Measurements from ENCODE around the gene CLIP1. TPM values are rescaled to one million over a fixed set of nuclear protein-coding genes. Genes with fewer than 3 reads are reported as not detected.
"Not testable (repeated sequence)": the region's sequence is repeated elsewhere in the genome, so short reads cannot be mapped to it uniquely, and the experiment has no call there.

CLIP1 gene
- total RNA-seq, 2 experiments from 2014 or later, result 50.7 to 51.3 TPM

GRCh38 chr12:122363782-122364181, 58.7 kb downstream of the CLIP1 start:
- Mint-ChIP-seq H3K9me3 (no peaks in the 10 kb centered on the region), H3K4me3 (no peak overlapping the region), H3K4me1 (ENCODE audit: low read depth) (peaks cover 16% of the 10 kb centered on the region), H3K36me3 (ENCODE audit: low read depth) (peaks cover 17% of the 10 kb centered on the region), H3K27ac (no peak overlapping the region), H3K27me3 (ENCODE audit: low read depth) (no peaks in the 10 kb centered on the region)
- DNase-seq, result no peak
- intact Hi-C loops (cut with micrococcal nuclease), result no loop called here
- CTCF ChIA-PET, result interaction anchor here (0.6 kb wide), 1 partner anchor 34 kb away, joined by 3 read pairs; no protein-coding TSS in a partner anchor

GRCh38 chr12:122362755-122363154, 59.7 kb downstream of the CLIP1 start:
- H3K27me3 Mint-ChIP-seq (ENCODE audit: low read depth), result no peaks in the 10 kb centered on the region
- H3K4me1 Mint-ChIP-seq (ENCODE audit: low read depth), result peaks cover 14% of the 10 kb centered on the region
- no peak for DNase-seq
- intact Hi-C loops (cut with micrococcal nuclease), result no loop called here
- CTCF ChIA-PET, result interaction anchor here (1.0 kb wide), 1 partner anchor 27 kb away, joined by 6 read pairs; no protein-coding TSS in a partner anchor
- no peak overlapping the region for H3K4me3 Mint-ChIP-seq
- H3K9me3 Mint-ChIP-seq, result no peaks in the 10 kb centered on the region
- H3K36me3 Mint-ChIP-seq (ENCODE audit: low read depth), result peaks cover 17% of the 10 kb centered on the region
- no peak overlapping the region for H3K27ac Mint-ChIP-seq

- H3K27ac Mint-ChIP-seq; H3K4me3 Mint-ChIP-seq; H3K9me3 Mint-ChIP-seq; intact Hi-C loops (cut with micrococcal nuclease); DNase-seq; H3K4me1 Mint-ChIP-seq (ENCODE audit: low read depth); H3K27me3 Mint-ChIP-seq (ENCODE audit: low read depth): not testable (repeated sequence)
- CTCF ChIA-PET, result interaction anchor here (0.6 to 0.7 kb wide), 2 partner anchors 17 to 366 kb away, joined by 3 to 4 read pairs; no protein-coding TSS in a partner anchor
- H3K36me3 Mint-ChIP-seq (ENCODE audit: low read depth), result peaks cover 23% of the 10 kb centered on the region
These were observed 64.1 kb downstream of the CLIP1 start for GRCh38 chr12:122358403-122358802.

GRCh38 chr12:122357536-122357935, 64.9 kb downstream of the CLIP1 start:
- H3K4me3 Mint-ChIP-seq; DNase-seq; CTCF ChIA-PET; H3K27me3 Mint-ChIP-seq (ENCODE audit: low read depth); H3K27ac Mint-ChIP-seq; H3K9me3 Mint-ChIP-seq; H3K4me1 Mint-ChIP-seq (ENCODE audit: low read depth); intact Hi-C loops (cut with micrococcal nuclease): not testable (repeated sequence)
- peaks cover 26% of the 10 kb centered on the region for H3K36me3 Mint-ChIP-seq (ENCODE audit: low read depth)

GRCh38 chr12:122356991-122357390, 65.5 kb downstream of the CLIP1 start:
- CTCF ChIA-PET; H3K27me3 Mint-ChIP-seq (ENCODE audit: low read depth); H3K4me1 Mint-ChIP-seq (ENCODE audit: low read depth); H3K9me3 Mint-ChIP-seq; H3K4me3 Mint-ChIP-seq; DNase-seq; H3K27ac Mint-ChIP-seq: not testable (repeated sequence)
- intact Hi-C loops (cut with micrococcal nuclease), result loop anchor here (1.0 kb wide), 1 partner anchor 226 kb away; no protein-coding TSS in a partner anchor
- peaks cover 30% of the 10 kb centered on the region for H3K36me3 Mint-ChIP-seq (ENCODE audit: low read depth)

- CTCF ChIA-PET, result interaction anchor here (0.7 to 3.0 kb wide), 24 partner anchors 9 to 918 kb away, joined by 3 to 21 read pairs (median 4); partner anchors contain the start of gene CLIP1
- no peaks in the 10 kb centered on the region for H3K27me3 Mint-ChIP-seq (ENCODE audit: low read depth)
- intact Hi-C loops (cut with micrococcal nuclease), result loop anchor here (1.0 kb wide), 1 partner anchor 225 kb away; no protein-coding TSS in a partner anchor
- H3K4me3 Mint-ChIP-seq, result no peak overlapping the region
- DNase-seq, result peak; percentile 77
- peaks cover 6% of the 10 kb centered on the region for H3K4me1 Mint-ChIP-seq (ENCODE audit: low read depth)
- H3K9me3 Mint-ChIP-seq, result no peaks in the 10 kb centered on the region
- H3K36me3 Mint-ChIP-seq (ENCODE audit: low read depth), result peaks cover 29% of the 10 kb centered on the region
- H3K27ac Mint-ChIP-seq, result no peak overlapping the region
These were observed 66.3 kb downstream of the CLIP1 start for GRCh38 chr12:122356192-122356635.

GRCh38 chr12:122355706-122356105, 66.8 kb downstream of the CLIP1 start:
- peaks cover 6% of the 10 kb centered on the region for H3K4me1 Mint-ChIP-seq (ENCODE audit: low read depth)
- H3K27me3 Mint-ChIP-seq (ENCODE audit: low read depth), result no peaks in the 10 kb centered on the region
- H3K36me3 Mint-ChIP-seq (ENCODE audit: low read depth), result peaks cover 26% of the 10 kb centered on the region
- intact Hi-C loops (cut with micrococcal nuclease), result loop anchor here (1.0 kb wide), 1 partner anchor 224 kb away; no protein-coding TSS in a partner anchor
- no peak overlapping the region for H3K4me3 Mint-ChIP-seq
- CTCF ChIA-PET, result interaction anchor here (0.8 to 3.0 kb wide), 24 partner anchors 8 to 918 kb away, joined by 3 to 21 read pairs (median 4); partner anchors contain the start of genes CLIP1 and DIABLO
- H3K27ac Mint-ChIP-seq, result no peak overlapping the region
- no peak for DNase-seq
- H3K9me3 Mint-ChIP-seq, result no peaks in the 10 kb centered on the region

GRCh38 chr12:122354958-122355641, 67.4 kb downstream of the CLIP1 start:
- H3K9me3 Mint-ChIP-seq, result no peaks in the 10 kb centered on the region
- intact Hi-C loops (cut with micrococcal nuclease), result no loop called here
- H3K27me3 Mint-ChIP-seq (ENCODE audit: low read depth), result no peaks in the 10 kb centered on the region
- no peak overlapping the region for H3K4me3 Mint-ChIP-seq
- DNase-seq, result no peak
- peaks cover 27% of the 10 kb centered on the region for H3K36me3 Mint-ChIP-seq (ENCODE audit: low read depth)
- H3K4me1 Mint-ChIP-seq (ENCODE audit: low read depth), result peaks cover 6% of the 10 kb centered on the region
- no peak overlapping the region for H3K27ac Mint-ChIP-seq
- CTCF ChIA-PET, result interaction anchor here (0.6 to 3.0 kb wide), 18 partner anchors 11 to 917 kb away, joined by 3 to 21 read pairs (median 4); partner anchors contain the start of genes CLIP1 and DIABLO

GRCh38 chr12:122352394-122352793, 70.1 kb downstream of the CLIP1 start:
- H3K4me3 Mint-ChIP-seq, result no peak overlapping the region

GRCh38 chr12:122350141-122350848, 72.2 kb downstream of the CLIP1 start:
- no peak for DNase-seq
- Mint-ChIP-seq H3K27me3 (ENCODE audit: low read depth) (no peaks in the 10 kb centered on the region), H3K9me3 (no peaks in the 10 kb centered on the region), H3K36me3 (ENCODE audit: low read depth) (peaks cover 19% of the 10 kb centered on the region), H3K4me3 (no peak overlapping the region), H3K27ac (no peak overlapping the region), H3K4me1 (ENCODE audit: low read depth) (no peaks in the 10 kb centered on the region)
- CTCF ChIA-PET, result no interaction called here
- intact Hi-C loops (cut with micrococcal nuclease), result no loop called here

More at GRCh38 chr12:122352394-122352793, 70.1 kb downstream of the CLIP1 start:
- Mint-ChIP-seq H3K27ac (no peak overlapping the region), H3K9me3 (no peaks in the 10 kb centered on the region), H3K36me3 (ENCODE audit: low read depth) (peaks cover 27% of the 10 kb centered on the region), H3K27me3 (ENCODE audit: low read depth) (no peaks in the 10 kb centered on the region), H3K4me1 (ENCODE audit: low read depth) (peaks cover 6% of the 10 kb centered on the region)
- no peak for DNase-seq
- CTCF ChIA-PET, result interaction anchor here (0.6 kb wide), 1 partner anchor 16 kb away, joined by 3 read pairs; no protein-coding TSS in a partner anchor
- intact Hi-C loops (cut with micrococcal nuclease), result no loop called here

- H3K4me1 Mint-ChIP-seq (ENCODE audit: low read depth), result no peaks in the 10 kb centered on the region
These were observed 73.4 kb downstream of the CLIP1 start for GRCh38 chr12:122349078-122349477.

GRCh38 chr12:122348505-122348904, 74.0 kb downstream of the CLIP1 start:
- Mint-ChIP-seq H3K36me3 (ENCODE audit: low read depth) (peaks cover 12% of the 10 kb centered on the region), H3K4me1 (ENCODE audit: low read depth) (no peaks in the 10 kb centered on the region), H3K27ac (no peak overlapping the region), H3K9me3 (no peaks in the 10 kb centered on the region), H3K4me3 (no peak overlapping the region), H3K27me3 (ENCODE audit: low read depth) (no peaks in the 10 kb centered on the region)
- DNase-seq, result no peak
- intact Hi-C loops (cut with micrococcal nuclease), result no loop called here
- CTCF ChIA-PET, result interaction anchor here (1.0 to 1.8 kb wide), 3 partner anchors 8 to 12 kb away, joined by 3 to 11 read pairs (median 3); no protein-coding TSS in a partner anchor

More at GRCh38 chr12:122349078-122349477, 73.4 kb downstream of the CLIP1 start:
- CTCF ChIA-PET, result interaction anchor here (0.5 to 1.3 kb wide), 3 partner anchors 10 to 19 kb away, joined by 3 read pairs; no protein-coding TSS in a partner anchor
- intact Hi-C loops (cut with micrococcal nuclease), result no loop called here
- Mint-ChIP-seq H3K27me3 (ENCODE audit: low read depth) (no peaks in the 10 kb centered on the region), H3K27ac (no peak overlapping the region), H3K36me3 (ENCODE audit: low read depth) (peaks cover 12% of the 10 kb centered on the region), H3K4me3 (no peak overlapping the region), H3K9me3 (no peaks in the 10 kb centered on the region)
- DNase-seq, result no peak

All from activated naive CD4-positive, alpha-beta T cell treated with anti-CD3 and anti-CD28 coated beads for 36 hours (primary cell).